DMS114 treated with DMSO at 0.1 percent for 48 hours (cell line): ENCODE measurements around the gene PRR20C.
"Not testable (repeated sequence)": the region's sequence is repeated elsewhere in the genome, so short reads cannot be mapped to it uniquely, and the experiment has no call there.

Source experiments
- DNase-seq: peaks from one replicate; lab custom pipeline; 2025; ENCODE audit not compliant: unreplicated experiment; lab: John Stamatoyannopoulos, UW

PRR20C gene

DNA sequence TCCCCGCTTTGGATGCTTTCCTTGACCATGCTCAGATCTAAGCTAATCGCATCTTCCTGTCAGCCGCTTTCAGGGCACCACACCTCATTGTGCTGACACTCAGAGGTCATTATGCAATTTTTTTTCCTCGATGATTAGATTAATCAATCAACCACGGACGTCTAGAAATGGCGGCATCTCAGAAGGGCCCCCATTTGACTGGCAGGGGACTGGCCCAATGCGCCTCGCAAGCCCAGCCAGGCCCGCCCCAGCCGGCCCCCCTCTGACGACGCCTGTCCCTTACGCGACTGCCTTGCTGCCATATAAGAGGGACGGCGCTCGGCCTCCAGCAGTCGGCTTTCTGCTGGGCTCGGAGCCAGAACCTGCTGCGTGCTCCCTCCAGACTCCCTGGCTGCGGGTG is at the start of gene PRR20C:
Gene PRR20C (plus strand): TSS at position 301 of the 400 bp plus-strand sequence. CDS start 387 bp downstream, outside the sequence.
- not testable (repeated sequence) for DNase-seq

- DNase-seq = no peak
These were observed 38.9 kb upstream of the PRR20C start for GRCh38 chr13:57114945-57115344.

- DNase-seq = no peak
These were observed 30.2 kb upstream of the PRR20C start for GRCh38 chr13:57123681-57124080.

GRCh38 chr13:57128909-57129308 is 25.0 kb upstream of the PRR20C start:
- DNase-seq = no peak

- no peak for DNase-seq
These were observed 17.8 kb upstream of the PRR20C start for GRCh38 chr13:57136093-57136492.

DNA sequence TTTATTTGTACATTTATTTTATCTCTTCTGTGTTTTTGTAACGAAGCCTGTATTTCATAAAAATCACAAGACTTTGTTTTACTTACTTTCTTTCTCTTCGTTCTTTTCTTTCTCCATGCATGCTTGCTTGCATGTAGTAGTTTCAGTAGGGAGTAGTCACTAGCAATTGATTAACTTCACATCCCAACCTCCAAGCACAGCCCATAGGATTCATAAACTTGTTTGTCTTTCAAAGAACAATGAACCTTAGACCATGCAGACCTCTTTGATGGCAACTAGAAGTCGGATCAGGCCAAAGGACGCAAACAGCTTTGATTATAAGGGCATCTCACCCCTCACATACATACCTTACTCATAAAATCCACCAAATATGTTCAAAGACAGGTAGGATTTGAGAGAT is 16.3 kb upstream of the PRR20C start:
- DNase-seq = no peak

DNA sequence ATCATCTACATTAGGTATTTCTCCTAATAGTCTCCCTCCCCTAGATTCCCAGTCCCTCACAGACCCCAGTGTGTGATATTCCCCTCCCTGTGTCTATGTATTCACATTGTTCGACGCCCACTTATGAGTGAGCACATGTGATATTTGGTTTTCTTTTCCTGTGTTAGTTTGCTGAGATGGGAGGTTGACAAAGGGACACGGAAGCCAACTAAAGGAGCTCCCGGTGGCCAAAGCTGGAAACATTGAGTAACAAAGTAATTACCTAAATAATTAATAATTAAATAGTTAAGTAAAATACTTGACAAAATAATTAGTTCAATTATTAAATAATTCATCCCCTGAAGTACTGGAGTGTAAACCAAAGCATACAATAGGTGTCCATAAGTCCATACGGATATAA is 14.9 kb upstream of the PRR20C start:
- DNase-seq = no peak

- not testable (repeated sequence) for DNase-seq
These were observed 14.1 kb upstream of the PRR20C start for GRCh38 chr13:57139781-57140180.

DNA sequence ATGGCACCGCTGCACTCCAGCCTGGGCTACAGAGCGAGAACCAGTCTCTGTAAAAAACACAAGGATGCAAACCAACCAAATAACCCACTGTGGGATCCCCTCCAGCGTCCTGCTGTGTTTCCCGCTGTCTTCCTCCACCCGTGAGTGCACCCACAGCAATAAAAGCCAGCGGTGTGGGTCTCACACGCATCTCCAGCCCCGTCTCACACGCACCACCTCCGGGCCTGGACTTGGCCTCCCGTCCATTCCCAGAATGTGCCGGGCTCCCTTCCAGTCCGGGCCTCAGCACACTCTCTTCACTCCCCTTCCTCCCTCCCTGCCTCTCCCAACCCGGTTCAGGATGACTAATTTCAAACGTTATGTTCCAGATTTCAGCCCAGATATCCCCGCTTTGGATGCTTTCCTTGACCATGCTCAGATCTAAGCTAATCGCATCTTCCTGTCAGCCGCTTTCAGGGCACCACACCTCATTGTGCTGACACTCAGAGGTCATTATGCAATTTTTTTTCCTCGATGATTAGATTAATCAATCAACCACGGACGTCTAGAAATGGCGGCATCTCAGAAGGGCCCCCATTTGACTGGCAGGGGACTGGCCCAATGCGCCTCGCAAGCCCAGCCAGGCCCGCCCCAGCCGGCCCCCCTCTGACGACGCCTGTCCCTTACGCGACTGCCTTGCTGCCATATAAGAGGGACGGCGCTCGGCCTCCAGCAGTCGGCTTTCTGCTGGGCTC is 13.5 kb upstream of the PRR20C start, which contains the start of gene PRR20A:
Gene PRR20A (plus strand): TSS at position 684 of the 734 bp plus-strand sequence. CDS start 387 bp downstream, outside the sequence.
- not testable (repeated sequence) for DNase-seq

DNA sequence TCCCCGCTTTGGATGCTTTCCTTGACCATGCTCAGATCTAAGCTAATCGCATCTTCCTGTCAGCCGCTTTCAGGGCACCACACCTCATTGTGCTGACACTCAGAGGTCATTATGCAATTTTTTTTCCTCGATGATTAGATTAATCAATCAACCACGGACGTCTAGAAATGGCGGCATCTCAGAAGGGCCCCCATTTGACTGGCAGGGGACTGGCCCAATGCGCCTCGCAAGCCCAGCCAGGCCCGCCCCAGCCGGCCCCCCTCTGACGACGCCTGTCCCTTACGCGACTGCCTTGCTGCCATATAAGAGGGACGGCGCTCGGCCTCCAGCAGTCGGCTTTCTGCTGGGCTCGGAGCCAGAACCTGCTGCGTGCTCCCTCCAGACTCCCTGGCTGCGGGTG is 6.7 kb upstream of the PRR20C start, which contains the start of gene PRR20B:
Gene PRR20B (plus strand): TSS at position 301 of the 400 bp plus-strand sequence. CDS start 387 bp downstream, outside the sequence.
- not testable (repeated sequence) for DNase-seq

DNA sequence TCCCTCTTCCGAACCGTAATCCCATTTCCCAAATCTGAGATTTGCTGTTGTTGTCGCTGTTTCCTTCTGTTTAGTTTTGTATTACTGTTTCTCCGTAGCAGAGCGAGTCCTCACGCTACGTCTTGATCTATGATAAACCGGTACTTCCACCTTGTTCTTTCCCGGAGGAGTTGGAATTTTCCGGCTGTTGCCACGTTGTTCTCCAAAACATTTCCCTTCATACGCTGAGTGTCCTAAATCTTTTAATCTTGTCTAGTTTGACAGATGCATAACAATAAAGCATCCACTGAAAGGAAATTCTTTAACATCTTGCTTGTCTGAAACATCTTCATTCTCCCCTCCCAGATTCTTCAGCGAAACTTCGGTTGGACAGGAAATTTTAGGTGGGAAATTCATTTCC is 5.8 kb upstream of the PRR20C start:
- not testable (repeated sequence) for DNase-seq

- not testable (repeated sequence) for DNase-seq
These were observed 6.5 kb downstream of the PRR20C start, which contains the start of gene PRR20D for GRCh38 chr13:57160332-57160731. Gene PRR20D (plus strand): TSS chr13:57160632. CDS start chr13:57161019, 387 bp downstream.

GRCh38 chr13:57166897-57167296 is 13.0 kb downstream of the PRR20C start, which contains the start of gene PRR20E:
Gene PRR20E (plus strand): TSS chr13:57167197. CDS start chr13:57167584, 387 bp downstream.
- DNase-seq = not testable (repeated sequence)

- DNase-seq = no peak
These were observed 37.8 kb downstream of the PRR20C start for GRCh38 chr13:57191667-57192066.
